ENCODE results near the gene DPEP1.
A peak's percentile ranks its signal among the peaks of the same experiment; 100 is the strongest.

DPEP1 gene

GRCh38 chr16:89672177-89672941 is 58.9 kb downstream of the DPEP1 start:
- Histone ChIP-seq H3K4me3 (ENCODE audit: low read depth, low read length, poor library complexity, severe bottlenecking) (no peak overlapping the region), H3K9me2 (ENCODE audit: low read depth, low read length) (no peaks in the 10 kb centered on the region), H3K27me3 (ENCODE audit: insufficient read depth, low read length) (no peaks in the 10 kb centered on the region), H3K36me3 (ENCODE audit: insufficient read depth, low read length) (peaks cover 9% of the 10 kb centered on the region; the same call in 1 of the 2 replicates), H3K9ac (ENCODE audit: low read length) (no peak overlapping the region), H3K4me1 (ENCODE audit: insufficient read depth, low read length, severe bottlenecking) (no peaks in the 10 kb centered on the region), H3K9me3 (ENCODE audit: low read length) (0 out of 2 replicates have a peak, but pooled peaks cover 9% of the 10 kb centered on the region), H3F3A (ENCODE audit: insufficient read depth, low read length) (no peaks in the 10 kb centered on the region), H4K20me1 (ENCODE audit: insufficient read depth, low read length) (no peaks in the 10 kb centered on the region), H3K79me2 (ENCODE audit: insufficient read depth, low read length) (no peaks in the 10 kb centered on the region), H2AFZ (ENCODE audit: low read length) (no peak overlapping the region), H3K4me2 (ENCODE audit: low read length) (no peak overlapping the region), H3K27ac (ENCODE audit: low read depth, low read length, poor library complexity, severe bottlenecking) (no peak overlapping the region)
- TF ChIP-seq EZH2 (IDR thresholded peaks at IDR 0.05; ENCODE audit: borderline replicate concordance, low read length) (no peak), CTCF (IDR thresholded peaks at IDR 0.05; ENCODE audit: low read length) (no peak)

GRCh38 chr16:89678258-89678657 is 64.8 kb downstream of the DPEP1 start:
- no peaks in the 10 kb centered on the region for H3K4me1 ChIP-seq (ENCODE audit: insufficient read depth, low read length, severe bottlenecking)
- H3K4me2 ChIP-seq (ENCODE audit: low read length) = no peak overlapping the region
- no peak overlapping the region for H2AFZ ChIP-seq (ENCODE audit: low read length)
- peaks cover 23% of the 10 kb centered on the region for H3K36me3 ChIP-seq (ENCODE audit: insufficient read depth, low read length)
- no peaks in the 10 kb centered on the region for H3F3A ChIP-seq (ENCODE audit: insufficient read depth, low read length)
- no peaks in the 10 kb centered on the region for H3K27me3 ChIP-seq (ENCODE audit: insufficient read depth, low read length)
- no peak overlapping the region for H3K4me3 ChIP-seq (ENCODE audit: low read depth, low read length, poor library complexity, severe bottlenecking)
- no peaks in the 10 kb centered on the region for H3K9me2 ChIP-seq (ENCODE audit: low read depth, low read length)
- no peak overlapping the region for H3K9ac ChIP-seq (ENCODE audit: low read length)
- no peaks in the 10 kb centered on the region for H3K9me3 ChIP-seq (ENCODE audit: low read length)
- no peak overlapping the region for H3K27ac ChIP-seq (ENCODE audit: low read depth, low read length, poor library complexity, severe bottlenecking)
- no peaks in the 10 kb centered on the region for H4K20me1 ChIP-seq (ENCODE audit: insufficient read depth, low read length)
- no peaks in the 10 kb centered on the region for H3K79me2 ChIP-seq (ENCODE audit: insufficient read depth, low read length)
- TF ChIP-seq CTCF (IDR thresholded peaks at IDR 0.05; ENCODE audit: low read length) = no peak
- no peak for TF ChIP-seq EZH2 (IDR thresholded peaks at IDR 0.05; ENCODE audit: borderline replicate concordance, low read length)

GRCh38 chr16:89685916-89686315 is 72.5 kb downstream of the DPEP1 start:
- no peak for TF ChIP-seq EZH2 (IDR thresholded peaks at IDR 0.05; ENCODE audit: borderline replicate concordance, low read length)
- TF ChIP-seq CTCF (IDR thresholded peaks at IDR 0.05; ENCODE audit: low read length) = no peak
- H3K79me2 ChIP-seq (ENCODE audit: insufficient read depth, low read length) = no peaks in the 10 kb centered on the region; the same call in 1 of the 2 replicates
- H2AFZ ChIP-seq (ENCODE audit: low read length) = no peak overlapping the region
- no peaks in the 10 kb centered on the region for H4K20me1 ChIP-seq (ENCODE audit: insufficient read depth, low read length)
- no peaks in the 10 kb centered on the region for H3K9me2 ChIP-seq (ENCODE audit: low read depth, low read length)
- peaks cover 11% of the 10 kb centered on the region for H3K4me1 ChIP-seq (ENCODE audit: insufficient read depth, low read length, severe bottlenecking)
- H3K9ac ChIP-seq (ENCODE audit: low read length) = no peak overlapping the region
- no peaks in the 10 kb centered on the region for H3K9me3 ChIP-seq (ENCODE audit: low read length)
- peak overlapping the region; percentile 75 for H3K4me3 ChIP-seq (ENCODE audit: low read depth, low read length, poor library complexity, severe bottlenecking)
- H3F3A ChIP-seq (ENCODE audit: insufficient read depth, low read length) = no peaks in the 10 kb centered on the region
- peak overlapping the region; percentile 89; the same call in 1 of the 2 replicates for H3K4me2 ChIP-seq (ENCODE audit: low read length)
- H3K36me3 ChIP-seq (ENCODE audit: insufficient read depth, low read length) = peaks cover 43% of the 10 kb centered on the region
- H3K27ac ChIP-seq (ENCODE audit: low read depth, low read length, poor library complexity, severe bottlenecking) = no peak overlapping the region
- H3K27me3 ChIP-seq (ENCODE audit: insufficient read depth, low read length) = no peaks in the 10 kb centered on the region
